ENCODE results near the gene TFCP2L1.

The TFCP2L1 gene

GRCh38 chr2:121239471-121239870, 45.5 kb downstream of the TFCP2L1 start:
- TF ChIP-seq, protein P1, sequence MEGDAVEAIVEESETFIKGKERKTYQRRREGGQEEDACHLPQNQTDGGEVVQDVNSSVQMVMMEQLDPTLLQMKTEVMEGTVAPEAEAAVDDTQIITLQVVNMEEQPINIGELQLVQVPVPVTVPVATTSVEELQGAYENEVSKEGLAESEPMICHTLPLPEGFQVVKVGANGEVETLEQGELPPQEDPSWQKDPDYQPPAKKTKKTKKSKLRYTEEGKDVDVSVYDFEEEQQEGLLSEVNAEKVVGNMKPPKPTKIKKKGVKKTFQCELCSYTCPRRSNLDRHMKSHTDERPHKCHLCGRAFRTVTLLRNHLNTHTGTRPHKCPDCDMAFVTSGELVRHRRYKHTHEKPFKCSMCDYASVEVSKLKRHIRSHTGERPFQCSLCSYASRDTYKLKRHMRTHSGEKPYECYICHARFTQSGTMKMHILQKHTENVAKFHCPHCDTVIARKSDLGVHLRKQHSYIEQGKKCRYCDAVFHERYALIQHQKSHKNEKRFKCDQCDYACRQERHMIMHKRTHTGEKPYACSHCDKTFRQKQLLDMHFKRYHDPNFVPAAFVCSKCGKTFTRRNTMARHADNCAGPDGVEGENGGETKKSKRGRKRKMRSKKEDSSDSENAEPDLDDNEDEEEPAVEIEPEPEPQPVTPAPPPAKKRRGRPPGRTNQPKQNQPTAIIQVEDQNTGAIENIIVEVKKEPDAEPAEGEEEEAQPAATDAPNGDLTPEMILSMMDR (IDR thresholded peaks at IDR 0.05; ENCODE audit: low read depth, low read length, missing control alignments), result no peak
- no peak overlapping the region for H3K4me3 ChIP-seq (replicated peaks; ENCODE audit: low read depth, low read length)
- no peak for DNase-seq (ENCODE audit: extremely low read depth, low read depth)

GRCh38 chr2:121238828-121239227, 46.2 kb downstream of the TFCP2L1 start:
- TF ChIP-seq, protein P1 (IDR thresholded peaks at IDR 0.05; ENCODE audit: low read depth, low read length, missing control alignments), result no peak
- H3K4me3 ChIP-seq (replicated peaks; ENCODE audit: low read depth, low read length), result no peak overlapping the region

GRCh38 chr2:121237980-121238665, 46.9 kb downstream of the TFCP2L1 start:
- no peak for DNase-seq (ENCODE audit: extremely low read depth, low read depth)
- TF ChIP-seq, protein P1 (IDR thresholded peaks at IDR 0.05; ENCODE audit: low read depth, low read length, missing control alignments), result no peak

More at GRCh38 chr2:121238828-121239227, 46.2 kb downstream of the TFCP2L1 start:
- DNase-seq (ENCODE audit: extremely low read depth, low read depth), result no peak

GRCh38 chr2:121237336-121237979, 47.5 kb downstream of the TFCP2L1 start:
- TF ChIP-seq, protein P1 (IDR thresholded peaks at IDR 0.05; ENCODE audit: low read depth, low read length, missing control alignments), result no peak

More at GRCh38 chr2:121237980-121238665, 46.9 kb downstream of the TFCP2L1 start:
- no peak overlapping the region for H3K4me3 ChIP-seq (replicated peaks; ENCODE audit: low read depth, low read length)

DNA sequence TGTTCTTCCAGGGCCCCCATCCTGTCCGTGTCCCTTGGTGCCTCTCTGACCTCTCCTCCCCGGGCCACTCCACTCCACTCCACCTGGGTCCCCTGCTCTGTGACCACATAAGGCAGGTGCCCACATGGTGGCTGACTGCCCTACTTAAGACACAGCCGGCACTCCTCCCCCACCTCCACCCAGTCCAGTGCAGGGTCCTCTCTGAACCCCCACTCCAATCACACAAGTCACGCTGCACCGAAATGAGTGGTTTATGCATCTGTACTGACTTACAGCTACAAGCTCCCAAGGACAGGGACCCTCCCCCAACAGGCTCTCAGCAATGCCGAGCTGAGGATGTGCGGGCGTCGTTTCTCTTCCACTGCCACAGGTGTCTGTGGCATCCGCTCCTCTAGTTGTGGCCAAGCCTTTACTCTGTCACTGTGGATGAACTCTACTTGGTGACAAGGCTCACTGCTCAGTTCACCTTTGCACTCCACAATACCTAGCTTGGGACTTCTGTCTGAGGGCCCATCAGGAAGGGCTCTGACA, 48.3 kb downstream of the TFCP2L1 start:
- DNase-seq (ENCODE audit: extremely low read depth, low read depth), result no peak
- H3K4me3 ChIP-seq (replicated peaks; ENCODE audit: low read depth, low read length), result no peak overlapping the region
- TF ChIP-seq, protein P1 (IDR thresholded peaks at IDR 0.05; ENCODE audit: low read depth, low read length, missing control alignments), result no peak

More at GRCh38 chr2:121237336-121237979, 47.5 kb downstream of the TFCP2L1 start:
- DNase-seq (ENCODE audit: extremely low read depth, low read depth), result no peak
- H3K4me3 ChIP-seq (replicated peaks; ENCODE audit: low read depth, low read length), result no peak overlapping the region

DNA sequence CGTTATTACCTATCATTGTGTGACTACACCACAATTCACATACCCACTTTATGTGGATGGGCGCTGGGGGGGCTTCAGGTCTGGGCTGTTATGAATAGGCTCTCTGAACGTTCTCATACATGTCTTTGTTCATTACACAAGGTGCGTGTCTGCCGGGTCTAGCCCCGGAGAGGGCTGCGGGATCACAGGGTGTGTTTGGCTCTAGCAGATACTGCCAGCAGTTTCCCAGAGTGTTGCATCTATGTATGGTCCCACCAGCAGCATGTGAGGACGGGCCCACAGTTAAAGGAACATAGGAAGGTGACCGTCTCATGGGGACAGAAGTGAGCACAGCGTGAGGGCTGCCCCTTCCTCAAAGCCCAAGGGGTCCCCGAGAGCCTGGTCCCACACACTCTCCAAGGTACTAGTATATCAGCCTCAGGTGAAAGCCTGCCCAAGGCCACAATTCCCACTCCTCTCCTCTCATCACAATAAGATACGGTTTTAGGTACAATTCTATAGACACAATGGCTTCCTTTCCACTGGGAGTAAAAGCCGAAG, 48.8 kb downstream of the TFCP2L1 start:
- H3K4me3 ChIP-seq (replicated peaks; ENCODE audit: low read depth, low read length), result no peak overlapping the region
- TF ChIP-seq, protein P1 (IDR thresholded peaks at IDR 0.05; ENCODE audit: low read depth, low read length, missing control alignments), result no peak

More for the DNA sequence above, 48.8 kb downstream of the TFCP2L1 start:
- DNase-seq (ENCODE audit: extremely low read depth, low read depth), result no peak

All from HFF-Myc (cell line).